Measurements from ENCODE around the gene ENPEP. TPM values are rescaled to one million over a fixed set of nuclear protein-coding genes. Genes with fewer than 3 reads are reported as not detected.

ENPEP gene
- total and polyA plus RNA-seq, 10 of the 15 experiments (the other 5 are each of a cell fraction or from before 2014, with no cell fraction given) = 0.03 TPM; not detected in 9

DNA sequence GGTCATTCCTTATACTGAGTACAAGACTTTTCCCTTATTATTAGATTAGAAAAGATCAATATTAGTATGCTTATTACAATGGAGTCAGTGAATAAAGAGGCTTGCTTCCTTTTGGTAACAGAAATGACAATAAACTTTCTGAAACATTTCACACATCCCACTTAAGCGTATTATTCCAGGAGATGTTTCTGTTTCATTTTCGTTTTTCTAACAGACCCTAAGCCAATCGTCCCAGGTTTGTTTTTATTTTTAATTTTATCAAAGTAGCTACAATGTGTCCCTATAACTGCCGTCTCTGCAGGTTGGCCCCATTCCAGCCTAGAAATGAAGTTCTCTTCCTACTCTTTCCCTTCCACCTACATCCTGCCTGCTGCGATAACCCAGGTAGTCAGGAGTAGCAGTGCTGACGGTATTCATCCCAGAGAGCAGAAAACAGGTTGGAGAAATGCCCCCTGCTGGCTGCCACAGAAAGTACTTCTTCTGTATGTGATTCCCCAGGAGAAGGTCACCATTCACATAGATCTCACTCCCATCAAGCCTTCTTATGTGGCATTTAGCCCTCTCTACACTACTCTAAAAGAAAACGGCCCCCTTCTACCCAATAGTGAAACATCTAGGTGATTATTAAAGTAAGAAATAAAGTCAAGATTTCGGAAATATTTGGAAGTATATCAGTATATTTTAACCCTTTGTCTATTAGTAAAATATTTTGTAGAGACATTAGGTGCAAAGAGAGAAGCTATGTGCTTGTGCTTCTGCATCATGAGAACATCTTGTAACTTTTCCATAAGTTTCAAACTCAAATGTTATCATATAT, 40.4 kb downstream of the ENPEP start (continued):
- no peak for TF ChIP-seq NKRF (conservative IDR thresholded peaks at IDR 0.05)
- TF ChIP-seq PAX5 (IDR thresholded peaks at IDR 0.05; ENCODE audit: borderline replicate concordance, low read depth, low read length) = no peak
- TF ChIP-seq SMC3 (IDR thresholded peaks at IDR 0.05; ENCODE audit: borderline replicate concordance, low read length) = peak; percentile 70; the same call in 1 of the 2 replicates
- no peak for TF ChIP-seq CHD2 (IDR thresholded peaks at IDR 0.05; ENCODE audit: borderline replicate concordance, low read depth, low read length)
- TF ChIP-seq POLR2AphosphoS5 (IDR thresholded peaks at IDR 0.05; ENCODE audit: low read length) = no peak
- TF ChIP-seq SREBF2 (IDR thresholded peaks at IDR 0.05; ENCODE audit: low read length) = no peak
- 0 out of 2 replicates have a peak, but pooled peaks have one; percentile 23 for TF ChIP-seq ZNF24 (IDR thresholded peaks at IDR 0.05)
- TF ChIP-seq SMARCA5 (IDR thresholded peaks at IDR 0.05) = peak; percentile 51; the same call in 1 of the 2 replicates
- no peak for TF ChIP-seq BRCA1 (IDR thresholded peaks at IDR 0.05; ENCODE audit: low read depth, low read length)
- no peak for TF ChIP-seq SP1 (IDR thresholded peaks at IDR 0.05; ENCODE audit: low read depth, low read length)
- no peak for TF ChIP-seq CBX5 (IDR thresholded peaks at IDR 0.05; ENCODE audit: low read depth)
- no peak for TF ChIP-seq NR2C2 (IDR thresholded peaks at IDR 0.05; ENCODE audit: borderline replicate concordance, control insufficient read depth, insufficient read length, low read depth)
- TF ChIP-seq ZNF592 (IDR thresholded peaks at IDR 0.05) = no peak
- TF ChIP-seq IRF4 (IDR thresholded peaks at IDR 0.05; ENCODE audit: low read depth, low read length) = no peak
- no peak for TF ChIP-seq BMI1 (IDR thresholded peaks at IDR 0.05; ENCODE audit: borderline replicate concordance)
- no peak for TF ChIP-seq STAT3 (IDR thresholded peaks at IDR 0.05; ENCODE audit: low read depth, low read length)
- peak; percentile 54 for TF ChIP-seq RAD21 (IDR thresholded peaks at IDR 0.05; ENCODE audit: insufficient read depth, low read depth, low read length)
- TF ChIP-seq, protein P1, sequence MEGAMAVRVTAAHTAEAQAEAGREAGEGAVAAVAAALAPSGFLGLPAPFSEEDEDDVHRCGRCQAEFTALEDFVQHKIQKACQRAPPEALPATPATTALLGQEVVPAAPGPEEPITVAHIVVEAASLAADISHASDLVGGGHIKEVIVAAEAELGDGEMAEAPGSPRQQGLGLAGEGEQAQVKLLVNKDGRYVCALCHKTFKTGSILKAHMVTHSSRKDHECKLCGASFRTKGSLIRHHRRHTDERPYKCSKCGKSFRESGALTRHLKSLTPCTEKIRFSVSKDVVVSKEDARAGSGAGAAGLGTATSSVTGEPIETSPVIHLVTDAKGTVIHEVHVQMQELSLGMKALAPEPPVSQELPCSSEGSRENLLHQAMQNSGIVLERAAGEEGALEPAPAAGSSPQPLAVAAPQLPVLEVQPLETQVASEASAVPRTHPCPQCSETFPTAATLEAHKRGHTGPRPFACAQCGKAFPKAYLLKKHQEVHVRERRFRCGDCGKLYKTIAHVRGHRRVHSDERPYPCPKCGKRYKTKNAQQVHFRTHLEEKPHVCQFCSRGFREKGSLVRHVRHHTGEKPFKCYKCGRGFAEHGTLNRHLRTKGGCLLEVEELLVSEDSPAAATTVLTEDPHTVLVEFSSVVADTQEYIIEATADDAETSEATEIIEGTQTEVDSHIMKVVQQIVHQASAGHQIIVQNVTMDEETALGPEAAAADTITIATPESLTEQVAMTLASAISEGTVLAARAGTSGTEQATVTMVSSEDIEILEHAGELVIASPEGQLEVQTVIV (IDR thresholded peaks at IDR 0.05; ENCODE audit: borderline replicate concordance, partially characterized antibody) = no peak
- TF ChIP-seq, protein P2, sequence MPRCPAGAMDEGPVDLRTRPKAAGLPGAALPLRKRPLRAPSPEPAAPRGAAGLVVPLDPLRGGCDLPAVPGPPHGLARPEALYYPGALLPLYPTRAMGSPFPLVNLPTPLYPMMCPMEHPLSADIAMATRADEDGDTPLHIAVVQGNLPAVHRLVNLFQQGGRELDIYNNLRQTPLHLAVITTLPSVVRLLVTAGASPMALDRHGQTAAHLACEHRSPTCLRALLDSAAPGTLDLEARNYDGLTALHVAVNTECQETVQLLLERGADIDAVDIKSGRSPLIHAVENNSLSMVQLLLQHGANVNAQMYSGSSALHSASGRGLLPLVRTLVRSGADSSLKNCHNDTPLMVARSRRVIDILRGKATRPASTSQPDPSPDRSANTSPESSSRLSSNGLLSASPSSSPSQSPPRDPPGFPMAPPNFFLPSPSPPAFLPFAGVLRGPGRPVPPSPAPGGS (IDR thresholded peaks at IDR 0.05; ENCODE audit: borderline replicate concordance, insufficient read depth, low read depth, low read length, poor library complexity, severe bottlenecking) = no peak

Measured in GM12878 (cell line).